Activated CD8-positive, alpha-beta memory T cell treated with anti-CD3 and anti-CD28 coated beads for 24 hours (primary cell): ENCODE data around the gene MT1F.

Experiments used
- DNase-seq: peaks from one replicate; pipeline ENCODE4 v3.0.0-alpha.2; 2020

MT1F gene

GRCh38 chr16:56701534-56701933, 43.8 kb downstream of the MT1F start:
- DNase-seq: no peak

- DNase-seq: no peak
Observed at GRCh38 chr16:56702836-56703235, 45.1 kb downstream of the MT1F start.
